ENCODE results near the gene CDC42EP2.

Gene CDC42EP2

GRCh38 chr11:65298131-65298535 is 16.5 kb upstream of the CDC42EP2 start:
- no peak for DNase-seq

DNA sequence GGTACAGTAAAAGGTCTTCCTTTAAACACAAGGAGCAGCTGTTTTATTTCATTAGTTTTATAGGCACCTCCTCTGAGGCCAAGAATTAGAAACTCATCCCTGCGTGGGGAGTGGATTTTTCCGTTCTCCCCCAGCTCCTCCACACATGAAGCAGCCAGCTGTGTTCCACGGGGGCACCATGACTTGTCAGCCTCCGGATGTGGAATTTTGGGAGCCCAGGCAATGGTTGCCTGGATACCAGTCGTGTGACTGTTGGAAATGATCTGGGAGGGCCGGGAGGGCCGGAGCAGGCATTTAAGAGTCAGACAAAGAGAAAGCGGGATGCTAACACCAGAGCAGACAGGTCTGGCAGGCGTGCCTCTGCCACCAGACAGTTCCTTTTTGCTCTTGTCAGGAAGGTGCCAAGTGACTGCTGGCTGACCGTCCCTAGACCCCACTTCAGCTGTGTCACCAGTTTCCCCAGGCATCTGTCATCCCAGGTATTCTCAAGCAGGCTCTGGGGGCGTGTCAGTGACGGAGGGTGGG is 15.9 kb upstream of the CDC42EP2 start:
- DNase-seq, result no peak

DNA sequence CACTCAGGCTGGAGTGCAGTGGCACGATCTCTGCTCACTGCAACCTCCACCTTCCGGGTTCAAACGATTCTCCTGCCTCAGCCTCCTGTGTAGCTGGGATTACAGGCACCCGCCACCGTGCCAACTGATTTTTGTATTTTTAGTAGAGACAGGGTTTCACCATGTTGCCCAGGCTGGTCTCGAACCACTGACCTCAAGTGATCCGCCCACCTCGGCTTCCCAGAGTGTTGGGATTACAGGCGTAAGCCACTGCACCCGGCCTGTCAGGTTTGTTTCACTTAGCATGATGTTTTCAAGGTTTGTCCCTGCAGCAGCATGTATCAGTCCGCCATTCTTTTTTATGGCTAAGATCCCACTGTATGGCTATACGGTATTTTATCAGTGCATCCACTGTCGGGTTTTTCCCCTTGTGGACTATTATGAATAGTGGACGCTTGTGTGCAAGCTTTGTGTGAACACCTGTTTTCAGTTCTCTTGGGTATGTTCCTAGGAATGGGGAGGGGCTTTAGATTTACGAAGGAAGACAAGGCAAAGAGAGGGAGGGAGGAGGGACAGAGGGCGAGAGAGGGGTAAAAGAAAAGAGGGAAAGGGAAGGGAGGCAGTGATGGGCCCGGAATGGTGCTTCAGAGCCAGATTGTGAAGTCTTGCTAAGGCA is 13.9 kb upstream of the CDC42EP2 start:
- no peak for DNase-seq

GRCh38 chr11:65301491-65302329 is 13.0 kb upstream of the CDC42EP2 start:
- no peak for DNase-seq

DNA sequence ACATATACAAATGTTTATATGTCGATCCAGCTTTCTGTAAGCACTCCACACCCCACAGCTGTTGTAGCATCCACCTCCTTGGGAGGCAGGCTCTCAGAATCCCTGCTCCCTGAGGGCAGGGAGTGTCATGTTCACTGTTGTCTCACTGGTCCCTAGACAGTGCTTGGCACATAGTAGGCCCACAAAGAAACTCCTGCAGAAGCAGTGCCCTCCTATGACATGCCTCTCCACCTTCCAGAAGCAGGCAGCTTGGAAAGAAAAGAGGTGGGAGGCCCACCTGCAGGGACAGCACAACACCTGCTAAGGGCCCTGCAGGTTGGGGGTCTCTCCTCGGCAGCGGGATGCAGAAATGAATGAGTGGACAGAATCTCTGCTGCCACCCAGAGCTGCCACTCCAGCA is 11.1 kb upstream of the CDC42EP2 start:
- no peak for DNase-seq

GRCh38 chr11:65304110-65304509 is 10.6 kb upstream of the CDC42EP2 start:
- DNase-seq, result no peak

DNA sequence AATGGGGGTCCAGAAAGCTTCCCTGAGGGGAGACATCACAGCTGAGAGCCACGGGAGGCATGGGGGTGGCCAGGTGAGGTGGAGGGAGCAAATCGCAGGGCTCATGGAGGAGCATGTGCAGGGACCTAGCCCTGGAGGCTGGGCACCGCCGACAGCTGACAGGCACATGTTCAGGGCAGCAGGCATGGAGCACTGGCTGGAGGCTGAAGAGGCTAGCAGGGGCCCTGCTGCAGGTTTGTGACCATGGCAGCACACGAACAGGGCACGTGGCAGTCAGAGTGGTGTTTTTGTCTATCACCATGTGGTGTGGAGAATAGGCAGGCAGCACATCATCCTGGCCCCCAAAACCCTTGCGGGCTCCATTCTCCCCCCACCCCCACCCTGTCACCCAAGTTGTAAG is 10.1 kb upstream of the CDC42EP2 start:
- no peak for DNase-seq

DNA sequence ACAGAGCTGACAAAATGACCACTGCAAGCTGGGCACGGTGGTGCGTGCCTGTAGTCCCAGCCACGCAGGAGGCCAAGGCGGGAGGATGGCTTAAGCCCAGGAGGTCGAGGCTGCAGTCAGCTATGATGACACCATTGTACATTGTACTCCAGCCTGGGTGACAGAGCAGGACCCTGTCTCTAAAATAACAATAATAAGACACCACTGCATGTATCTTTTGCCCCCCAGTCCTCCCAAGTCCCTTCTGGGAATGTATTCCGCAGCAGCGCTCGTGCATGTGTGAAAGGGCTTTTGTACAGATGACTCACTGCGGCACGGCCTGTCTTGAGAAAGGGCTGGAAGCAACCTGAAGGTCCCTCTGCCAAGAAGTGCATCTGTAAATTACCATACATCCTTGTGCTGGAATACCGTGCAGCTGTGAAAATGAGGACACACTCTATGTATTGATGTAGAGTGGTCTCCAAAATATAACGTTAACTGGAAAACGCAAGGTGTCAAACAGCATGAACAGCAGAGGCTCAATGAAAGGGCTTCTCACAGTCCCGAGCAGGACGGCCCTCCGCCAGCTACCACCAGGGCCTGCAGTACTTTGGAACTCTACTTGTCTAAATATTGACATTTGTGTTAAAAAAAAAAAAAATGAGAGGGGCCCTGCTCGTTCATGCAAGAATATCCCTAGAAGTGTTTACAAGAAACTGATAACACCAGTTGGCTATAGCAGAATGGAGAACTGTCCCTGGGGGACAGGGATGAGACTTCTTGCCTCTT is 9.0 kb upstream of the CDC42EP2 start:
- DNase-seq, result no peak

DNA sequence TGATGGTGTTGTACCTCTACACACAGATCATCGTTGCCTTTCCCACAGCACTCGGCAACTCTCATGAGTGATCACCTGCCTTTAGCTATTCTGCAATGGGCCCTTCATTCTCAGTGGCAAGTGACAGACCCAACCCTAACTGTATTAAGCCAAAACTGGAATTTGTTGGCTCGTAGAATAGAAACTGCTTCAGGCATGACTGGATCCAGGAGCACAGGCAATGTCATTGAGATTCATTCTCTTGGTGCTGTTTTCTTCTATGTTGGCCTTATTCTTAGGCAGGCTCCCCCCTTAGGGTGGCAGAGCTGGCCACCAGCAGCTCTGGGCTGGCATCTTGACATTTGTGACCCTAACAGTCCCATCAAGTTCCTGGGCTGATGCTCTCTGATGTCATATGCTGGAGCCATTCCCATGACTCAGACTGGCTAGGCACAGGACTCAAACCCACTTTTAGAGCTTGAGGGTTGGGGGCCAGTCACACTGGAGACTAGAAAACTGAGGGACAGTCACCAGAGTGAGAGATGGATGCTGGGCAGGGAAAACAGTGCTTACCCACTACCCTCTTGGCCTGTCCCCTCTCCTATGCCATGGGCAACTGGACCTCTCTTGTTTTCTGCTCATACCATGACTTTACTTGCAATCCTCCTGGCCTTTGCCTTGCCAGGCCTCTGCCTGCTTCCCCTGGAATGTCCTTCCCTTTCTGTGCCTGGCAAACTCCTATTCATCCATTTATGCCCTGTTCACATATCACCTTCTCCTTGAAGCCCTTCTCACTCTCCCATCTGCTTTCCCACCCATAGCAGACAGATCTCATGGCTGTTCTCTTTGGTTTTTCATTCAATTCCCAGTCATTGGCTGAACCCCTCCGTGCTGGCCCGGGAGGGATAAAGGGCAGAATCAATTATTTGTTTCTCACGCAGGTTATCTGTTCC is 7.1 kb upstream of the CDC42EP2 start:
- no peak for DNase-seq

GRCh38 chr11:65308281-65308891 is 6.3 kb upstream of the CDC42EP2 start:
- no peak for DNase-seq

- DNase-seq, result no peak
Measured at GRCh38 chr11:65309006-65309405, 5.7 kb upstream of the CDC42EP2 start.

GRCh38 chr11:65310215-65310614 is 4.5 kb upstream of the CDC42EP2 start:
- no peak for DNase-seq

GRCh38 chr11:65310736-65311135 is 3.9 kb upstream of the CDC42EP2 start:
- DNase-seq, result no peak

- DNase-seq, result no peak
Measured at GRCh38 chr11:65311170-65311678, 3.4 kb upstream of the CDC42EP2 start.

DNA sequence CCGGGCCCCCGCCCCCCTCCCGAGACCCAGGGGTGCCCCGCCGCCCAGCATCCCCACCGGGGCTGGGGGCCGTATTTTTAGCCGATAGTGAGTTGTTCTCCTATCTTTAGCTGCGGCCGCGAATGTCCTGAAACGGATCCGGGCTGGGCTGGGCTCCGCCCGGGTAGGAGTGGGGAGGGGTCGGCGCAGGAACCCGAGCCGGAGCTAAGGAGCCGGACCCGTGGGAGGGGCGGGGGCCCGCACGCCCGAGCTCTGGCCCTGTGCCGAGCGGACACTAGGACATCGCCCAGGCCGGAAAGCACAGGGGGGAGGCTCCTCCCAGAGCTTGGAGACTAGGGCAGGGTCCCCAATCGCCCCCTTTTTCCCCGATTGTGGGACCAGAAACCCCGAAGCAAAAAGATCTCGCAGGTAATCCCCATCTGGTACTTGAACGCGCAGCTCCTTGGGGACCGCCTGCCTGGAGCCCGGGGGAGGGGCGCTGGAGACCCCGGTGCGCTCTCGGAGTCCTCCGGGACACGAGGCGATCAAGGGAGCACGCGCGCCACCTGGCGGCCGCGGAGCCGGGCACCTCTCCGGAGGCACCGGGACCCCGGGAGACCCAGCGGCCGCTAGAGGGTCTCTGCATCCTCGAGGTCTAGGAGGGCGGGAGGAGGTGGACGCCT is 669 bp downstream of the CDC42EP2 start:
- no peak for DNase-seq

GRCh38 chr11:65315866-65316226 is 1.2 kb downstream of the CDC42EP2 start:
- no peak for DNase-seq

DNA sequence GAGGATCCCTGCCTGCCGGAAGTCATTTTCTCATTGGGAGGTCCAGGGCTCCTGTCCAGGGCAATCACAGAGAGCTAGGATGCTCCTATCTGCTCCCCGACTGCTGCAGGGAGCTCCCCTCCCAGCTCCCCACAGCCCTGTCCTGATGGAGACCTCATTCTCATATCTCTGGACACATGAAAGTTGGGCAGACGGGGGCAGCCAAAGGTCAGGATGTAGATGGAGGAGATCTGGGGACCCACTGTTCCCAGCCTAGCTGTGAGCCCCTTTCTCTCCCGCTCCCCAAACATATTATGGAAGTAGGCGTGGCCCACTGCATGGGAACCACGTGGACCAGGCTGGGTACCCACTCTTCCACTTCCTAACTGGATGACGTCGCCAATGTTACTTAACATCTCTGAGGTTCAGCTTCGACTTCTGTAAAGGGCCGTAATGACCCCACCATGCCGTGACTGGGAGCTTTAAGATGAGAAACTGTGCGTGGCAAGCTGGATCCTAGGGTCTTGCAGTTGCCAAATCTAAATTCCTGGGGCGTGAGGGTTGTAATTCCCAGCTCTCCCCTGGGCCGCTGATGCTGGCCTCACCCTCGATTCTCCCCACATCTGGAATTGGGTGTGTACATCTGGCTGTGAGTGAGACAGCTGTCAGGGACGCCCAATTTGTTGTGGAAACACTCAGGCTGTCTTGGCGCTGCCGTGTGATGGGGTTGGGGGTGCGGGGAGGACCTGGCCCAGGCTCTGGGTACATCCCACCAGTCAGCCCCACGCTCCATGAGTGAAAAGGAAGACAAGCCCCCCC is 1.8 kb downstream of the CDC42EP2 start:
- DNase-seq, result no peak

GRCh38 chr11:65317025-65317786 is 2.5 kb downstream of the CDC42EP2 start:
- no peak for DNase-seq

- no peak for DNase-seq
Measured at GRCh38 chr11:65320386-65321075, 5.9 kb downstream of the CDC42EP2 start.
